ENCODE measurements around the gene TEKT4. TPM values are rescaled to one million over a fixed set of nuclear protein-coding genes. Genes with fewer than 3 reads are reported as not detected.
"Not testable (repeated sequence)": the region's sequence is repeated elsewhere in the genome, so short reads cannot be mapped to it uniquely, and the experiment has no call there.

Gene TEKT4
- total RNA-seq, 1 experiment from 2014 or later, result not detected

- no peak for TF ChIP-seq ZNF532 (CRISPR knock-in tag; IDR thresholded peaks at IDR 0.05; ENCODE audit: borderline replicate concordance)
- no peak for TF ChIP-seq ZNF512 (CRISPR knock-in tag; IDR thresholded peaks at IDR 0.05; ENCODE audit: borderline replicate concordance)
These were observed 52.0 kb downstream of the TEKT4 start (continued) for GRCh38 chr2:94923196-94923595.

- H3K4me1 Mint-ChIP-seq; POLR2A ChIA-PET; H3K36me3 Mint-ChIP-seq; H3K27ac Mint-ChIP-seq; H3K4me3 Mint-ChIP-seq; DNase-seq (ENCODE audit: low spot score); ATAC-seq; H3K27me3 Mint-ChIP-seq (ENCODE audit: low read depth); CTCF ChIA-PET: not testable (repeated sequence)
- peaks cover 38% of the 10 kb centered on the region for H3K9me3 Mint-ChIP-seq
These were observed 53.8 kb downstream of the TEKT4 start for GRCh38 chr2:94924999-94925398.

Other genes with a start within 250 kb of the TEKT4 start
- gene MAL, start 154.3 kb downstream of the TEKT4 start, total RNA-seq (2021), result 0.22 to 0.39 TPM in 2 of 3 replicates, not detected in the other